Naive thymus-derived CD8-positive, alpha-beta T cell (primary cell): Measurements from ENCODE around the gene ABCE1. TPM values are rescaled to one million over a fixed set of nuclear protein-coding genes. Genes with fewer than 3 reads are reported as not detected.
"Not testable (repeated sequence)": the region's sequence is repeated elsewhere in the genome, so short reads cannot be mapped to it uniquely, and the experiment has no call there.

Source experiments
- ATAC-seq, 2 donors: fragments of 150-1000 bp; cut with Tn5 transposase in 1 of 2; sonication (Bioruptor Pico), chemical (Tn5 transposase) in 1 of 2; 1 replicate in 1 of 2; 2 replicates in 1 of 2; pipeline ENCODE4 v1.10.0; 2021; ENCODE audit warnings: mild to moderate bottlenecking in 2 of 2, moderate library complexity in 2 of 2
- POLR2A ChIA-PET: fragments of 350-600 bp; sonication (Branson Sonifier 250); formaldehyde crosslinking; loops from one replicate; lab custom pipeline; 2021; ENCODE audit warnings: antibody characterized with exemption; lab: Charles Lee
- DNase-seq, 10 donors: peaks; one replicate each; pipeline versions ENCODE4 v3.0.0 to v3.0.0-alpha.2; 2020 to 2022
- H3K27ac Mint-ChIP-seq, 10 donors: one replicate each; pipeline ENCODE4 v1.8.0; 2020 to 2022; ENCODE audit warnings: mild to moderate bottlenecking in 10 of 10, mixed read lengths in 10 of 10, moderate library complexity in 4 of 10, inconsistent platforms in 1 of 10
- H3K27me3 Mint-ChIP-seq, 5 donors: one replicate each; pipeline ENCODE4 v1.8.0; 2021 to 2022; ENCODE audit warnings: mixed read lengths in 5 of 5
- H3K36me3 Mint-ChIP-seq, 3 donors: one replicate each; pipeline ENCODE4 v1.8.0; 2020 to 2022; ENCODE audit warnings: mixed read lengths in 3 of 3, mild to moderate bottlenecking in 2 of 3, inconsistent platforms in 1 of 3
- H3K4me1 Mint-ChIP-seq, 4 donors: one replicate each; pipeline ENCODE4 v1.8.0; 2021 to 2022; ENCODE audit warnings: mixed read lengths in 4 of 4
- H3K4me3 Mint-ChIP-seq, 10 donors: one replicate each; pipeline ENCODE4 v1.8.0; 2020 to 2022; ENCODE audit warnings: mild to moderate bottlenecking in 10 of 10, mixed read lengths in 10 of 10, moderate library complexity in 6 of 10, inconsistent platforms in 1 of 10
- H3K9me3 Mint-ChIP-seq, 9 donors: one replicate each; pipeline ENCODE4 v1.8.0; 2020 to 2022; ENCODE audit warnings: mixed read lengths in 9 of 9, mild to moderate bottlenecking in 3 of 9, inconsistent platforms in 1 of 9, moderate library complexity in 1 of 9
- polyA plus RNA-seq, 3 donors: library from polyadenylated mRNA; unstranded; fragments of 300-500 nt; fragmentation: Illumina TruSeq; gene quantifications; one replicate each; pipeline ENCODE4 v1.2.3, GENCODE V29; 2021
- total RNA-seq, 8 experiments: library from RNA in 2 of 8; stranded (reverse) in 2 of 8; gene quantifications; one replicate each; pipeline ENCODE4 v1.2.3 and lab custom pipeline; 2021 to 2026

The ABCE1 gene
- total and polyA plus RNA-seq, 5 experiments from 2014 or later: 59.4 to 78.2 (median 72.9) TPM

DNA sequence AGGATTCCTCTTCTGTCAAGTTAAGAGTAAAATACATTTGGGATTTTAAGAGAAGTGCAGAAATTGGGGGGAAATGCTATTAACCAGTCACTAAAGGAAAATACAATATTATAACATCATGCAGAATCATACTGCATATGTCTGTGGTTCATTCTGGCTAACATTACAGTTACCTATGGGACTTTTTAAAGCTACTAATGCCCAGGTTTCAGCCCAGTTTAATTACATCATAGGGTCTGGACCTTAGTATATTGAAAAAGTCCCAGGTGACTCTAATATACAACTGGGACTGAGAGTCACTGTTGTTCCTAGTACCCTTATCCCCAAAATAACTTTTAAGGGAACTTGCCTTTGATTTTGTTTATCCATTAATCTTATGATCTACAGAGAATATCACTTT is 10.0 kb downstream of the ABCE1 start:
- POLR2A ChIA-PET: no interaction called here
- peaks cover 9 to 83% (median 33%) of the 10 kb centered on the region in 3 donors for H3K36me3 Mint-ChIP-seq
- H3K9me3 Mint-ChIP-seq: no peaks in the 10 kb centered on the region
- no peak for ATAC-seq
- no peaks in the 10 kb centered on the region for H3K27me3 Mint-ChIP-seq
- no peak for DNase-seq
- no peak overlapping the region for H3K4me3 Mint-ChIP-seq
- peaks cover 4 to 20% (median 12%) of the 10 kb centered on the region in 4 donors for H3K4me1 Mint-ChIP-seq
- H3K27ac Mint-ChIP-seq: no peak overlapping the region

DNA sequence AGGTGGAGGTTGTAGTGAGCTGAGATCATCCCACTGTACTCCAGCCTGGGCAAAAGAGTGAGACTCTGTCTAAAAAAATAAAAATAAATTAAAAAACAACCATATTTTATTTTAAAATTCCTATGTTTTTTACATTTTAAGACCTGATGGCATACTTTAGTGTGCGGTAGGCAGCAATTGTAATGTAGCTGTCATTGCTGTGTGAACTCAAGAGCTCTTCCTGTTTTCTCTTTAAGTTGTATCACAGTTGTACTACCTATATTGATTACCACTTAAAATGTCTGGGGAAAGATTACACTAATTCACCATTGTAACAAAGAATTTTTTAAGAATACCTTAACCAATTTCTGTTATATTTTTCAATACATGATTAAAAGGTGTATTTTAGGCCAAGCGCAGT is 27.3 kb downstream of the ABCE1 start:
- no peak for DNase-seq
- no peak overlapping the region for H3K4me3 Mint-ChIP-seq
- peaks cover 0 to 10% (median 2%) of the 10 kb centered on the region in 4 donors for H3K4me1 Mint-ChIP-seq
- POLR2A ChIA-PET: interaction anchor here (0.8 kb wide), 1 partner anchor 27 kb away, joined by 3 read pairs; the partner anchor contains the start of genes ABCE1 and ANAPC10
- peaks cover 5 to 83% (median 16%) of the 10 kb centered on the region in 3 donors for H3K36me3 Mint-ChIP-seq
- peak overlapping the region in 4 of 10 donors; percentile 9 to 94 (median 70) for H3K27ac Mint-ChIP-seq
- ATAC-seq: no peak
- H3K9me3 Mint-ChIP-seq: no peaks in the 10 kb centered on the region
- no peaks in the 10 kb centered on the region for H3K27me3 Mint-ChIP-seq

DNA sequence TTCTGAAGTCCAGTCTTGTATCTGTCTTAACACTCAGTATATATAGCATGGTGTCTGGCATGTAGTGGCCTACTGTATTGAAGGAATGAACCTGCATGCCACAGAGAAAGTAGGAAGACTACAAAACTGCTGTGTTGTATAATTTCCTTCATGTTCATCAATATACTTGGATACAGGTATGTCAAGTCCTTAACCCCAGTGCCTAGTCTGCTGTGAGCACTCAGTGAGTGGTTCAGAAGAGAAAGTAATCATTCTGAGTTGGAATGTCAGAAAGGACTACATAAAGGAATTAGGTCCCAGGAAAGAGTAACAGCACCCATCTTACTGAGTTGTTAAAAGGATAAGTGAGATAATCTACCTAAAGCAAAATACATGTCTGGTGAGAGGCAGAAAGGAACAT is 32.0 kb downstream of the ABCE1 start:
- no peaks in the 10 kb centered on the region for H3K27me3 Mint-ChIP-seq
- no peaks in the 10 kb centered on the region for H3K9me3 Mint-ChIP-seq

DNA sequence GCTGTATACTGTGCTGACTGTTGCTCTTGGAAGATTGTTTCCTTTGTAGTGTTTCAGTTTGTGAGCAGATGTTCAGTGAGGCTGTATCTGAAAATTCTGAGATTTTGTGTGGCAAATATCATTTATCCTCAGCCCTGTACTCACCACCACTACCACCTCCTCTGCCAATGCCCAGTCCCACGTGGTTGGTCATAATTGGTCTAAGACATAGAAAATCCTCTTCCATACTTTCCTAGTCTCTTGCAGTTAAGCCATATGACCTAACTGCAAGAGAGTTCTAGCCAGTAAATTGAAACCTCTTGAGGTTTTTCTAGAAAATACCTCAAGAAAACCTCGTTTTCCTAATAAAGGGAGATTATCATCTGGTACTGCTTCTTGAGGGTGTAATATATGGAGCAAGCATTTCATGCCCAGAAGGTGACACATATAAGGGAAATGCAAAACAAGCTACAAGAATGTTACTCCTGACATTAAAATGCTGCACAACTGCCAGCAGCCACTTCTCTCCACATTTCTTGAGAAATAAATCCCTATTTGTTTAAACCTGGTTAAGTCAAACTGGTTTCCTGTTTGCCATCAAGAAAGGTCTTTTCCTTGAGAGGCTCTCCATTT is 32.8 kb downstream of the ABCE1 start:
- H3K9me3 Mint-ChIP-seq: no peaks in the 10 kb centered on the region
- DNase-seq (no peak), ATAC-seq (no peak)
- H3K4me1 Mint-ChIP-seq: peaks cover under 1 to 48% (median 18%) of the 10 kb centered on the region in 4 donors
- peaks cover 5 to 65% (median 7%) of the 10 kb centered on the region in 3 donors for H3K36me3 Mint-ChIP-seq
- POLR2A ChIA-PET: interaction anchor here (2.7 kb wide), 1 partner anchor 33 kb away, joined by 8 read pairs; the partner anchor contains the start of genes ABCE1 and ANAPC10
- no peak overlapping the region for H3K4me3 Mint-ChIP-seq
- no peaks in the 10 kb centered on the region for H3K27me3 Mint-ChIP-seq
- peak overlapping the region in 9 of 10 donors; percentile 1 to 80 (median 54) for H3K27ac Mint-ChIP-seq

More for the DNA sequence above, 32.0 kb downstream of the ABCE1 start:
- POLR2A ChIA-PET: interaction anchor here (2.7 kb wide), 1 partner anchor 32 kb away, joined by 8 read pairs; the partner anchor contains the start of genes ABCE1 and ANAPC10
- peaks cover 0 to 43% (median 15%) of the 10 kb centered on the region in 4 donors for H3K4me1 Mint-ChIP-seq
- DNase-seq (no peak), ATAC-seq (peak in 1 of 2 donors; percentile 23)
- peaks cover 5 to 65% (median 7%) of the 10 kb centered on the region in 3 donors for H3K36me3 Mint-ChIP-seq
- no peak overlapping the region for H3K4me3 Mint-ChIP-seq
- peak overlapping the region in 6 of 10 donors; percentile 16 to 80 (median 56) for H3K27ac Mint-ChIP-seq

DNA sequence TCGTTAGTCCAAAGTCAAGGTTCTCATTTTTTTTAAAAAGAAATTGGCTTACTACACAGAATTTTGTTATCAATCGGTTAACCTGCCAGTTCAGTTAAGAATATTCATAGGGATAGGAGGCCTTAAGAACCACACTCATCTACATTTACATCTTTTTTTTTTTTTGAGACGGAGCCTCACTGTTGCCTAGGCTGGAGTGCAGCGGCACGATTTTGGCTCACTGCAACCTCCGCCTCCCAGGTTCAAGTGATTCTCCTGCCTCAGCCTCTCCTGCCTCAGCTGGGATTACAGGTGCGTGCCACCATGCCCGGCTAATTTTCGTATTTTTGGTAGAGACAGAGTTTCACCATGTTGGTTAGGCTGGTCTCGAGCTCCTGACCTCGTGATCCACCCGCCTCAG is 33.7 kb downstream of the ABCE1 start:
- H3K27ac Mint-ChIP-seq: peak overlapping the region in 6 of 10 donors; percentile 37 to 88 (median 52)
- no peaks in the 10 kb centered on the region for H3K9me3 Mint-ChIP-seq
- DNase-seq (no peak), ATAC-seq (no peak)
- no peak overlapping the region for H3K4me3 Mint-ChIP-seq
- peaks cover 0 to 58% (median 7%) of the 10 kb centered on the region in 3 donors for H3K36me3 Mint-ChIP-seq
- POLR2A ChIA-PET: interaction anchor here (2.7 kb wide), 1 partner anchor 34 kb away, joined by 8 read pairs; the partner anchor contains the start of genes ABCE1 and ANAPC10
- H3K27me3 Mint-ChIP-seq: no peaks in the 10 kb centered on the region
- H3K4me1 Mint-ChIP-seq: peaks cover 2 to 51% (median 23%) of the 10 kb centered on the region in 4 donors

DNA sequence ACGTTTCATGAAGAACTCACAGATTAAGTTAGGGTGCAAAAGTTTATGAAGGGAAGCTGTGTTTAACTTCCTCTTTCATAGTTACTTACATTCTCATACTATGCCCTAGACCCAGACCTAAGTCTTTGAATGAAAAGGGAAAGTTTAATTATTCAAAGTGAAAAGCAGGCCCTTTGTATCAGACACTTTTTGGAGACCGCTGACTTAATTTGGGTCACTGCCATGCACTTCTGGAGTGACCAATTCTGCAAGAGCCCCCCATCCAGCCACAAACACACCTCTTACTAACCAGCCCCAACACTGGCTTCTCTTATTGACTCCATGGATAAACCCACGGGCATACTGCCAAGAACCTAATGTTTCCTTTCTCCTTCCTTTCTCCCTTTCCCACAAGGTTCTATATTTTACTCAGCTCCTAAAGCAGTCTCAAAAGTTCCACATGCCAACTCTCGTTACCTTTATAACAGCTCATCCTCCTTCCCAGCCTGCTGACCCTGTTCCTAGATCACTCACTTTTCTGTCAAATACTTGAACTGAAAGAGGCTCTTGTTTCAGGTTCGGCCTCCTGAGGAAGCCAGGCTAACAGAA is 34.5 kb downstream of the ABCE1 start:
- H3K9me3 Mint-ChIP-seq: no peaks in the 10 kb centered on the region
- peaks cover 4 to 58% (median 13%) of the 10 kb centered on the region in 3 donors for H3K36me3 Mint-ChIP-seq
- H3K4me3 Mint-ChIP-seq: no peak overlapping the region
- H3K4me1 Mint-ChIP-seq: peaks cover 5 to 55% (median 25%) of the 10 kb centered on the region in 4 donors
- POLR2A ChIA-PET: no interaction called here
- peak overlapping the region; percentile 21 to 86 (median 80) for H3K27ac Mint-ChIP-seq
- DNase-seq (no peak), ATAC-seq (no peak)
- H3K27me3 Mint-ChIP-seq: no peaks in the 10 kb centered on the region

DNA sequence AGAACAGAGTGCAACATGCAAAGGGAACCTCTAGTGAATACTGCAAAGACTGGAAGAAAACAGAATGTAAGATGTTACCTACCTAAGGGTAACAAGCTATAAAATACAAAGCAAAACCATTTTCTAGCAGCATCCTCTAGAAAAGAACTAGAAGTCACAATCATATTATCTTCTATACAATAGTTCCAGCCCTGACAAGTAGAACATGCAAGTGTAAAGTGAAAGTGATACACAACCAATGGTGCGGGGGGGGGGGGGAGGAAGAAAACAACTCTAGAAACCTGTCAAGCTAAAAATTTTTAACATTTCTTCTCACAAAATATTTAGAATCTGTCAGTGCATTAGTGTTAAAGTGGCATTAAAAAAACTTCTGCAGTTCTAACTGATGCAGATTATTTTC is 38.1 kb downstream of the ABCE1 start:
- peak overlapping the region in 7 of 10 donors; percentile 18 to 80 (median 69) for H3K27ac Mint-ChIP-seq
- H3K9me3 Mint-ChIP-seq, POLR2A ChIA-PET, DNase-seq, H3K27me3 Mint-ChIP-seq: not testable (repeated sequence)
- peaks cover 11 to 64% (median 27%) of the 10 kb centered on the region in 3 donors for H3K36me3 Mint-ChIP-seq
- H3K4me1 Mint-ChIP-seq: peaks cover 6 to 49% (median 20%) of the 10 kb centered on the region in 4 donors
- H3K4me3 Mint-ChIP-seq: peak overlapping the region in 4 of 10 donors; percentile 0 to 39 (median 7)
- peak in 1 of 2 donors; percentile 39 for ATAC-seq

DNA sequence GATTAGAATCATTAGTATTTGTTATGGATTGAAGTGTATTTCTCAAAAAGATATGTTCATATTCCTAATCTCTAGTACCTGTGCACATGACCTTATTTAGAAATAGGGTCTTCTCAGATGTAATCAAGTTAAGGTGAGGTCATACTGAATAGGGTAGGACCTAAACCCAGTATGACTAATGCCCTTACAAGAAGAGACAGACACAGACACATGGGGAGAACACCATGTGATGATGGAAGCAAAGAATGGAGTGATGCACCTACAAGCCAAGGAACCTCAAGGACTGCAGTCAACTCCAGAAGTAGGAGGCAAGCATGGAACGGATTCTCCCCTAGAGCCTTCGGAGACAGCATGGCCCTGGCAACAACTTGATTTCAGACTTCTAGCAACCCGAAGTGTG is 50.9 kb downstream of the ABCE1 start:
- Mint-ChIP-seq H3K27ac (peak overlapping the region in 2 of 10 donors; percentile 20 to 79), H3K4me3 (no peak overlapping the region), H3K27me3 (no peaks in the 10 kb centered on the region), H3K9me3 (no peaks in the 10 kb centered on the region), H3K4me1 (peaks cover 0 to 7% (median 2%) of the 10 kb centered on the region in 4 donors), H3K36me3 (peaks cover 0 to 95% (median 22%) of the 10 kb centered on the region in 3 donors)
- ATAC-seq: no peak
- DNase-seq: no peak
- POLR2A ChIA-PET: no interaction called here

DNA sequence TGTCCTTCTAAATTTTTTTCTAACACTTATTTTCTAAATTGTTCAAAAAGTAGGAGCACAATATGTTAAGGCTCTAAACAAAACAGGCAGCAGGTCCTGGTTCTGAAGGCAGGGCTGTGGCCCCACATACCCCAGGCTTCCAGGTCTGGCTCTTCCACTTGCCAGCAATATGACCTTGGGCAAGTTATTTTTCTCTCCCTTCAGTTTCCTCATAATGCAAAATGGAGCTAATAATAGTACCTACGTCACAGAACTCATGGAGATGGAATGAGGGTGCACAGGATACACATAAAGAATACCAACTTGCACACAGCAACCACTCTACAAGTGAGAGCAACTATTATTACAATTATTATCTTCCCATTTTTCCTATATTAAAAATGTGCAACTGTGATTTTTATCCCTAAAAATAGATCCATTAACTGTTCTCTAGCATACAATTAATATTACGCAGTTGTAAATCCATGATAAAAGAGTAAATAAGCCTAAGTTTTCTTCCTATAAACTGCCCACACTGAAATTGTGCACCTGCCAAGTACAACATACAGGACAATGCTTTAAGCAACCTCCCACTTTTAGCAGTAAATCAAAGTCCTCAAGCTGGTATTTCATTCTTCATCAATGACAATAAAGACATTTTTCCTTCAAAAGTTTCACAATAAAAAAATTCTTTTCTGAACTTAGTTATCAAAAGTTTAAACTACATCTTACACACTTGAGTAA is 55.2 kb downstream of the ABCE1 start:
- Mint-ChIP-seq H3K4me3 (no peak overlapping the region), H3K36me3 (peaks cover 0 to 92% (median 8%) of the 10 kb centered on the region in 3 donors), H3K4me1 (peaks cover 0 to 12% (median 5%) of the 10 kb centered on the region in 4 donors), H3K27me3 (no peaks in the 10 kb centered on the region), H3K9me3 (no peaks in the 10 kb centered on the region), H3K27ac (peak overlapping the region in 1 of 10 donors; percentile 80)
- no peak for DNase-seq
- ATAC-seq: no peak
- POLR2A ChIA-PET: no interaction called here

DNA sequence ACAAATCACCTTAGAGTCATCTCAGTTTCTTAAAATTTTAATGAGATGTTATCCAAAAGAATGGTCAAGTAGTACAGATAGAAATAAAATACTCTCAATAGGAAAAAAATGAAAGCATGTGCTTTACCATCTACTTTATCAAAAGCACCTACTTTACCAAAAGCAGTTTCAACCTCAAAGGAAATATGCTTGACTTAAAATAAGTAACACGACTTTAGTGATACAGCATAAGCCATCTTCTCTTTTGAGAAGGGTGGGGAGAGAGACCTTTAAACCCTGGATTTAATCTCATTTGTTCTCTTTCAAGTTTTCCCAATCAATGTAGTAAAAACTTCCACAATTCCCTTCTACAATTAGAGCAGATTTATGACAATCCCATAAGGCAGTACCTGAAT is 55.8 kb downstream of the ABCE1 start:
- peaks cover 0 to 12% (median 5%) of the 10 kb centered on the region in 4 donors for H3K4me1 Mint-ChIP-seq
- H3K9me3 Mint-ChIP-seq: no peaks in the 10 kb centered on the region
- H3K27ac Mint-ChIP-seq: peak overlapping the region in 3 of 10 donors; percentile 16 to 50 (median 28)
- peaks cover 0 to 93% (median 8%) of the 10 kb centered on the region in 3 donors for H3K36me3 Mint-ChIP-seq
- H3K27me3 Mint-ChIP-seq: no peaks in the 10 kb centered on the region
- POLR2A ChIA-PET: no interaction called here
- no peak overlapping the region for H3K4me3 Mint-ChIP-seq
- ATAC-seq (no peak), DNase-seq (no peak)

DNA sequence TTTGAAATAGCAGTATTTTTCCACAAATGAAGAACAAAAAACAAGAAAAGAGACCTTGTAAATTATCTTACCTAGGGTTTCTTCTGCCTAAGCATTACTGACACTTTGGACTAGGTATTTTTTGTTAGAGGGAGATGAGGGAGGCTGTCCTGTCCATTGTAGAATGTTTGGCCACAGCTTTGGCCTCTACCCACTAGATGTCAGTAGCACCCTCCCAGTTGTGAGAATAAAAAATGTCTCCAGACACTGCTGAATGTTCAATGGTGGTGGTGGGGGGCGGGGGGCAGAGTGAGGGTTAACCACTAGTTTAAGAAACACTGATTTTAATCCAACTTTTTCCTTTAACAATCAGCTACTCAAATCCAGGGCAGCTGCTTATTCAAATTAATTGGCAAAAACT is 56.5 kb downstream of the ABCE1 start:
- Mint-ChIP-seq H3K27me3 (no peaks in the 10 kb centered on the region), H3K4me1 (peaks cover 0 to 12% (median 6%) of the 10 kb centered on the region in 4 donors), H3K27ac (peak overlapping the region in 2 of 10 donors; percentile 34 to 39), H3K9me3 (no peaks in the 10 kb centered on the region), H3K4me3 (no peak overlapping the region), H3K36me3 (peaks cover 0 to 93% (median 10%) of the 10 kb centered on the region in 3 donors)
- DNase-seq (no peak), ATAC-seq (no peak)
- POLR2A ChIA-PET: no interaction called here

DNA sequence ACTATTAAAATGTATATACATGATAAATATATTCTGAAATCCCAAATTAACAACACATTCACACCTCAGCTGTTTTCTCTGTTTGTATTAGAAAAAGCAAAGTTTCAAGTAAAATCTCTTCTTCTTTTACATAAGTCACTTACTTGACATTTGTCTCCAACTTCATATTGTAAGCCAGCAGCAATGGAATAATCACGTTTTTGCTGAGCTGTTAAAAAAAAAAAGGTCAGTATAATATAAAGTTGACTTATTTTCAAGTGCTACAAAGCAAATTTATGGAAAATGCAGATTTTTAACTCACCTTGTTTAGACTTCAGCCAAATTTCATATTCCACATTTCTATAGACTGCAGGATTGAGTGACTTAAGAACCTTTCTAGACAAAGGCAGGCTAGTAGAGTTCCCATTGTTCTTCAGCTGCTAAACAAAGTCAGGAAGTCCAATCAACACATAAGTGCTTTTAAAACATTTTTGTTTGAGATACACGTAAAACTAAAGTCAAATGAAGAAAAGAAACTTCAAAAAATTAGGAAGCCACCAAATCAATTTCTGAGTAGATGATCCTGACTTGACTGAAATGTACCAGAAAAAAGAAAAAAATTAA is 57.3 kb downstream of the ABCE1 start:
- DNase-seq: no peak
- ATAC-seq: no peak
- H3K9me3 Mint-ChIP-seq: no peaks in the 10 kb centered on the region
- peaks cover 0 to 11% (median 6%) of the 10 kb centered on the region in 4 donors for H3K4me1 Mint-ChIP-seq
- POLR2A ChIA-PET: interaction anchor here (0.6 kb wide), 1 partner anchor 74 kb away, joined by 3 read pairs; no protein-coding TSS in a partner anchor
- H3K4me3 Mint-ChIP-seq: no peak overlapping the region
- H3K36me3 Mint-ChIP-seq: peaks cover 0 to 91% (median 8%) of the 10 kb centered on the region in 3 donors
- no peak overlapping the region for H3K27ac Mint-ChIP-seq
- no peaks in the 10 kb centered on the region for H3K27me3 Mint-ChIP-seq
